ENCODE measurements around the gene APC. TPM values are rescaled to one million over a fixed set of nuclear protein-coding genes. Genes with fewer than 3 reads are reported as not detected.

Gene APC
- total RNA-seq, 1 experiment from 2014 or later: 24.0 TPM

GRCh38 chr5:112707187-112708102, 30.2 kb upstream of the APC start:
- peak; percentile 92 for TF ChIP-seq POLR2A (IDR thresholded peaks at IDR 0.05; ENCODE audit: borderline replicate concordance, extremely low read depth, insufficient read depth, insufficient read length)
- TF ChIP-seq POLR2AphosphoS5 (IDR thresholded peaks at IDR 0.05; ENCODE audit: low read depth, low read length): peak; percentile 96
- TF ChIP-seq MAX (IDR thresholded peaks at IDR 0.05): no peak; the same call in 1 of the 2 replicates
- TF ChIP-seq YY1 (IDR thresholded peaks at IDR 0.05; ENCODE audit: extremely low read depth, insufficient replicate concordance, low read depth, low read length): peak; percentile 97
- no peak for TF ChIP-seq ELF1 (IDR thresholded peaks at IDR 0.05; ENCODE audit: borderline replicate concordance, low read depth)
- no peak for TF ChIP-seq SP1 (IDR thresholded peaks at IDR 0.05; ENCODE audit: low read depth)
- no peak for TF ChIP-seq JUND (IDR thresholded peaks at IDR 0.05)
- TF ChIP-seq ZFX (IDR thresholded peaks at IDR 0.05): peak; percentile 53; the same call in 1 of the 2 replicates
- TF ChIP-seq CTCF (IDR thresholded peaks at IDR 0.05 in 2 of 3, conservative IDR thresholded peaks at IDR 0.05 in 1 of 3; ENCODE audit: borderline replicate concordance in 1 of 3, insufficient read depth in 1 of 3, low read depth in 2 of 3, low read length in 2 of 3): no peak
- TF ChIP-seq TCF7L2 (IDR thresholded peaks at IDR 0.05; ENCODE audit: borderline replicate concordance, extremely low read depth, insufficient read depth, insufficient read length): no peak
- TF ChIP-seq, protein P1, sequence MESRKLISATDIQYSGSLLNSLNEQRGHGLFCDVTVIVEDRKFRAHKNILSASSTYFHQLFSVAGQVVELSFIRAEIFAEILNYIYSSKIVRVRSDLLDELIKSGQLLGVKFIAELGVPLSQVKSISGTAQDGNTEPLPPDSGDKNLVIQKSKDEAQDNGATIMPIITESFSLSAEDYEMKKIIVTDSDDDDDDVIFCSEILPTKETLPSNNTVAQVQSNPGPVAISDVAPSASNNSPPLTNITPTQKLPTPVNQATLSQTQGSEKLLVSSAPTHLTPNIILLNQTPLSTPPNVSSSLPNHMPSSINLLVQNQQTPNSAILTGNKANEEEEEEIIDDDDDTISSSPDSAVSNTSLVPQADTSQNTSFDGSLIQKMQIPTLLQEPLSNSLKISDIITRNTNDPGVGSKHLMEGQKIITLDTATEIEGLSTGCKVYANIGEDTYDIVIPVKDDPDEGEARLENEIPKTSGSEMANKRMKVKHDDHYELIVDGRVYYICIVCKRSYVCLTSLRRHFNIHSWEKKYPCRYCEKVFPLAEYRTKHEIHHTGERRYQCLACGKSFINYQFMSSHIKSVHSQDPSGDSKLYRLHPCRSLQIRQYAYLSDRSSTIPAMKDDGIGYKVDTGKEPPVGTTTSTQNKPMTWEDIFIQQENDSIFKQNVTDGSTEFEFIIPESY (IDR thresholded peaks at IDR 0.05; ENCODE audit: extremely low read depth, insufficient replicate concordance, low read length): peak; percentile 18
- intact Hi-C loops (cut with micrococcal nuclease): no loop called here
- H3K27ac ChIP-seq (ENCODE audit: low read depth, low read length): peak overlapping the region; percentile 78
- H3K79me2 ChIP-seq (ENCODE audit: insufficient read depth, low read length): peaks cover 21% of the 10 kb centered on the region
- RAD21 ChIA-PET (ENCODE audit: low non-redundant PET in 1 of 2, low total read pairs in 2 of 2, uncharacterized antibody in 2 of 2, unreplicated experiment in 2 of 2): no interaction called here
- POLR2A ChIA-PET: no interaction called here
- BruUV-seq (replicated peaks): no TSS peak
- no peaks in the 10 kb centered on the region for H4K20me1 ChIP-seq (ENCODE audit: insufficient read depth)
- H3K36me3 ChIP-seq (ENCODE audit: control insufficient read depth in 1 of 2, insufficient read depth in 2 of 2, low read length in 2 of 2): no peaks in the 10 kb centered on the region
- H2AFZ ChIP-seq (ENCODE audit: low read depth, low read length, poor library complexity, severe bottlenecking): peak overlapping the region; percentile 82
- DNase-seq (ENCODE audit: low read depth, low spot score) (peak; percentile 96), ATAC-seq (peak; percentile 95)
- CTCF ChIA-PET: interaction anchor here (1.1 kb wide), 1 partner anchor 288 kb away, joined by 3 read pairs; no protein-coding TSS in a partner anchor
- H3K9me2 ChIP-seq (ENCODE audit: insufficient read depth): no peaks in the 10 kb centered on the region
- no peaks in the 10 kb centered on the region for H3K27me3 ChIP-seq (ENCODE audit: insufficient read depth, low read length)
- peaks cover 17 to 27% of the 10 kb centered on the region in 2 experiments for H3K4me1 ChIP-seq (ENCODE audit: control insufficient read depth in 1 of 2, insufficient read depth in 2 of 2, low read length in 2 of 2)
- peak overlapping the region; percentile 84 to 91 for H3K4me3 ChIP-seq (replicated peaks in 1 of 2; ENCODE audit: low read depth in 1 of 2, low read length in 2 of 2)
- H3K9me3 ChIP-seq (ENCODE audit: control insufficient read depth in 1 of 2, insufficient read depth in 1 of 2, low read depth in 1 of 2, low read length in 2 of 2): no peaks in the 10 kb centered on the region
- H3K9ac ChIP-seq (ENCODE audit: low read length): peak overlapping the region; percentile 76
- H3K4me2 ChIP-seq (ENCODE audit: low read length): peak overlapping the region; percentile 93
